Suppressor macrophage (primary cell): ENCODE data around the gene PAGR1.
"Not testable (repeated sequence)": the region's sequence is repeated elsewhere in the genome, so short reads cannot be mapped to it uniquely, and the experiment has no call there.

Source experiments
- DNase-seq, 4 experiments: peaks; one replicate each; pipeline ENCODE4 v3.0.0-alpha.2; 2020 to 2022

The PAGR1 gene

DNA sequence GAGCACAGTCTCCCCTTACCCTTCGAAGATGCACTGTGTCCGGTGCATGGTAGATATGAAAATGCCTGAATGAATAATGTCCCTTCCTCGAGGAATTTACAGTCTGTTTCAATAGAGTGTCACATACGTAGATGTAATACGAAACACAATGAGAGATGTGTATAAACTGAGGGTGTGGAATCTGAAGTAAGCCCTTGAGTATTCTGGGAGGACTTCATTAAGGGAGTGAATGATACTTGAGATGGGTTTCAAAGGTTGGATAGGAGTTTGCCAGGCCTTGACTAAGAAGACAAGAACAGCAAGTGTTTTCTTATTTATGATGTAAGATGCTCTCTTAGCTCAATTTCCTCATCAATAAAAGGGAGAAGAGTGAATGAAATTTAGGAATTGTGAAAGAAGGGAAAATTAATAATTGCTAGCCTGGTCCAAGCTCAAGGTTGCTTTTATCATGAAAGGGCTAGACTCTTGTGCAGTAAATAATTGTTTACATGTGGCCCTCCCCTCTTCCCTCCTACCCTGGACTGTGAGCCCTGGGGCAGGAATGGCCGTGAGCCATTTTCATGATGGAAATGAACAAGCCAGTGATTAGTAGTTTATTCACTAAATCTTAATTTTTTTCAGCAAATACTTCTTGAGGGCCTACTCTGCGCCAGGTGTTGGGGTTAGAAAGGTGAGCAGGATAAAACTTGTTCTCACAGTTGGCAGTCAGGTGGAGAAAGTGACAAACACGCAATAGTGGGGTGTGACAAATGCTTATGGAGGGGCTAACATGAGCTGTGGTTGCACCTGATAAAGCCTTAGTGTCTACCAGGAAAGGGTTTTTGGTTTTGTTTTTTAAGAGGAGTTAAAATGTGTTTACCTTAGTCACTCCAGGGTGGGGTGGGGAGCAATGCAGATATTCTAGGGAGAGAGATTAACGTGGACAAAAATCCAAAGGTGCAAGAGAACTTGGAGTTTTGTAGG is 23.8 kb upstream of the PAGR1 start:
- no peak for DNase-seq

DNA sequence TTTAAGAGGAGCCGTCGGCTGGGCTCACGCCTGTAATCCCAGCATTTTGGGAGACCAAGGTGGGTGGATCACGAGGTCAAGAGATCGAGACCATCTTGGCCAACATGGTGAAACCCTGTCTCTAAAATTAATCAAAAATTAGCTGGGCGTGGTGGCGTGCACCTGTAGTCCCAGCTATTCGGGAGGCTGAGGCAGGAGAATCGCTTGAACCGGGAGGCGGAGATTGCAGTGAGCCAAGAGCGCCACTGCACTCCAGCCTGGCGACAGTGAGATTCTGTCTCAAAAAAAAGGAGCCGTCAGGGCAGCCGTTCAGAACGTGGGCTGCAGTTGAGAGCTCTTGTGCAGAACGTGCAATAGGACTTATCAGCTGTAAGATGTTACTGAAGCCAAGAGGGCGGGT is 22.8 kb upstream of the PAGR1 start:
- DNase-seq: not testable (repeated sequence)

DNA sequence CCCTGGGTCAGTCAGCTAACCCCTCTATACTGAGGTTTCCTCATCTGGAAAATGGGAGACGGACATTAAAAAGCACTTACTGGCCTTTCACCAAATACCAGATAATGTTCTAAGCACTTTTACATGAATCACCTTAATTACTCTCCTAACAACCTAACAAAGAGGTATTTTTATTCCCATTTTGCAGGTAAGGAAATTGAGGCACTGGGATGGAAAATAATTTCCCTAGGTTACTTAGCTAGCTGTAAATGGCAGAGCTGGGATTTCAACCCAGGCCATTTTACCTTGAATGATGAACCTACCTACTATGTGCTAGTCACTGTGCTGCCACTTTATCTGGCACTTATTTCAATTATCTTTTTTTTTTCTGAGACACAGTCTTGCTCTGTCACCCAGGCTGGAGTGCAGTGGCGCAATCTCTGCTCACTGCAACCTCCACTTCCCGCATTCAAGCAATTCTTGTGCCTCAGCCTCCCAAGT is 21.7 kb upstream of the PAGR1 start:
- no peak for DNase-seq

DNA sequence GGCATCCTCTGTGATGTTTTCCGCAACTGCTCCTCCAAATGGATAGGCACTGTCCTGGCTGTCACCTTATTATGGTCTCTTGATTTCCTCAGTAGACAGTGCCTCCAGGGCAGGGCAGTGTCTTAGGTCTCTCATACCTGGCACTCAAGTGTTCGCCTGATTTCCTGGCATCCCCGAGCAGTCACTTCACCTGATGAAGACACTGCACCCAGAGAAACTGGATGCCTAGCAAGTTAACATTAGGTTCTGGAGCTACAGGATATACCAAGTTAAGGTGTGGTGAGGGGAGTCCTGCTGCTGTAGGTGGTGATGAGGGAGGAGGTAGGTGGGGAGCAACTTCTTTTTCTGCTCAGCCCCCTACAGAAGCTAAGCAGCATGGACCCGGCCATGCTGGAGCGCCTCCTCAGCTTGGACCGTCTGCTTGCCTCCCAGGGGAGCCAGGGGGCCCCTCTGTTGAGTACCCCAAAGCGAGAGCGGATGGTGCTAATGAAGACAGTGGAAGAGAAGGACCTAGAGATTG is 13.5 kb upstream of the PAGR1 start:
- DNase-seq: no peak

DNA sequence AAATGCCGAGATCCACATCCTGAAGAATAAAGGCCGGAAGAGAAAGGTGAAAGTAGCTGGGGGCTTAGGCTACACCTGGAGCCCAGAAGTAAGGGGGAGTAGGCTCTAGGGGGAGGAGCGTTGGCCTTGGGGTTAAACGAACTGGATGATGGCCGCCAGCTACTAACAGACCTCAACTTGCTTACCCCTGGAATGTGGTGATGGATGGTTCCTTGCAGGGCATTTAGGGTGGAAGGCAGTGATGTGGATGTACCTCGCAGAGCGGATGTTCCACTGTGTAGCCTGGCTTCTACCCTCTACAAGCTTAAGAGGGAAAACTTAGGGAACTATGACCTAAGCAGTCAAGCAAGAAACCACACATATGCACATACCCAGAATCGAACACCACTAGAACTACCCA is 11.9 kb upstream of the PAGR1 start:
- no peak for DNase-seq

DNA sequence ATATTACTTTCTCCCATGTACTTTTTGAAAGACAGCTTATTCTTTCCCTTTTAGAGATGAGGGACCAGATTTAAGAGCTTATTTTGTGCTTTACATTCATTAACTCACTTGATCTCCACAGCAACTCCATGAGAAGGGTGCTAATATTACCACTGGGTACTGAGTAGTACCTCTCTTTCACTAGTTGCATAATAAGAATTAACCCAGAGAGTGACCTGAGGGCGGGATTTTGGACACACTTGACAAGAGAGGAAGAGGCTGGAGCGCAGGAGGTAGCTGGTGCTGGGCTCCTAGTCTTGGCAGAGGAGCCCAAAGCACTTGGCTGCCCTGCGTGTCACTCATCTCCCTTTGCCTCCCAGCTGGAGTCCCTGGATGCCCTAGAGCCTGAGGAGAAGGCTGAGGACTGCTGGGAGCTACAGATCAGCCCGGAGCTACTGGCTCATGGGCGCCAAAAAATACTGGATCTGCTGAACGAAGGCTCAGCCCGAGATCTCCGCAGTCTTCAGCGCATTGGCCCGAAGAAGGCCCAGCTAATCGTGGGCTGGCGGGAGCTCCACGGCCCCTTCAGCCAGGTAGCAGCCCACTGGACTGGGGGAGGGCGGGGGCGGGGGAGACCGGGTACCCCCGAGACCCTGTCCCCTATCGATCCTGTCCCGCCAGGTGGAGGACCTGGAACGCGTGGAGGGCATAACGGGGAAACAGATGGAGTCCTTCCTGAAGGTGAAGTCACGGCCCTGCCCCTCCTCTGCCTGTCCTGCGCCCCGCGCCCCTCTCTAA is 11.3 kb upstream of the PAGR1 start:
- peak; percentile 49 to 74 (median 67) for DNase-seq

DNA sequence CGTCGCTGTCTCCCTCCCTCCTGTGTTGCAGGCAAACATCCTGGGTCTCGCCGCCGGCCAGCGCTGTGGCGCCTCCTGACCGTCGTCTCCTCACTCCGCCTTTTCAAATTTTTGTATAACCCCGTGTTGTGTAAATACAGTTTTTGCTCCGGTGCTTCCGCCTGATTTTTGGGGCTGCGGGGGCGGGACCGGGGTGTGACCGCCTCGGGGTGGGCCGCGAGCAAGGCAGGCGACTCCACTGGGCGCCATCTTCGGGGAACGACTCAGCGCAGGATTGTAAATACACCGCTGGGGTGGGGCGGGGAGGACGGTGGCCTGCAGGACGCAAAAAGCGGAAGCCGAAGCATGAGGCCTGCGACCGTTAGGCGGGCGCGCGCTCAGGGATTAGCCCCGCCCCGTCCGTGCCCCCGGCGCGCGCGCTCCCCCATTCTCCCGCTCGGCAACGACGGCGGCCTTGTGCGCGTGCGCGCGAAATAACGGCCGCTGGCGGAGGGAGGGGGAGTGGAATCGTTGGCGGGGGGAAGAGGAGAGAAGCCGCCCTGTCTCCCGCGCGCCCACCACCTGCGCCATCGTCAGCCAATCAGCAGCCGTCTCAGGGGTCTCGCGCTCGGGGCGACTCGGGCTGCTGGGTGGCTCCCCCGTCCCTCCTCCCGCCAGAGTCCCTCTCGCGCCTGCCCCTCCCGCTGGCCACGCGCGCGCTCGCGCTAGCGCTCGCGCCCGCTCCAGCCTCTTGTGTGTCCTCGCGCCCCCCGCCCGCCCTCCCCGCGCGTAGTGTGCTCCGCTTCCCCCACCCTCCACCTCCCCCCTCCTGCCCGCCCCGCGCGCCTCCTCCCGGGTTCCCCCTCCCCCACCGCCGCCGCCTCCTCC is 10.5 kb upstream of the PAGR1 start:
- DNase-seq: peak; percentile 99

DNA sequence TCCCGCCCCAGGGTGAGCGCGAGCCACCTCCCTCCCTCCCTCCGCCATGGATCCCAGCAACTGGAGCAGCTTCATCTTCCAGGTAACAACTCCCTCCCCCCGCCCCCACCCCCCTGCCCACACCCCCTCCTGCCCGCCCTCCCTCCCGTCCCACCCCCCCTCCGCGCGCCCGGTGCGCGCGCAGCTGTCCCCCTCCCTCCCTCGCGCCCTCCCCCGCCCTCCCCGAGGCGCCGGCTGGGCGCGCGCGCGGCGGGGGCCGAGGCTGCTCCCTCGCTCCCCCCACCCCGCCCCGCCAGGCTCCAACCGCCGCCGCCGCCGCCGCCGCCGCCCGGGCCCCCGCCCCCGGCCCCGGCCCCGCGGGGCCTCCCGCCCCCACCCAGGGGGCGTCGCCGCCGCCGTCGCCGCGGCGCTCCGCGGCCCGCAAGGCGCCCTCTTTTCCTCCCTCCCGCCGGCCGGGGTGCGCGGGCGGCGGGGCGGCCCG is 9.8 kb upstream of the PAGR1 start, which contains the start of gene MAZ:
Gene MAZ (plus strand): TSS at position 431 of the 481 bp plus-strand sequence. CDS start 173 bp downstream, outside the sequence.
- peak in 3 of 4 experiments; percentile 76 to 93 (median 91) for DNase-seq

DNA sequence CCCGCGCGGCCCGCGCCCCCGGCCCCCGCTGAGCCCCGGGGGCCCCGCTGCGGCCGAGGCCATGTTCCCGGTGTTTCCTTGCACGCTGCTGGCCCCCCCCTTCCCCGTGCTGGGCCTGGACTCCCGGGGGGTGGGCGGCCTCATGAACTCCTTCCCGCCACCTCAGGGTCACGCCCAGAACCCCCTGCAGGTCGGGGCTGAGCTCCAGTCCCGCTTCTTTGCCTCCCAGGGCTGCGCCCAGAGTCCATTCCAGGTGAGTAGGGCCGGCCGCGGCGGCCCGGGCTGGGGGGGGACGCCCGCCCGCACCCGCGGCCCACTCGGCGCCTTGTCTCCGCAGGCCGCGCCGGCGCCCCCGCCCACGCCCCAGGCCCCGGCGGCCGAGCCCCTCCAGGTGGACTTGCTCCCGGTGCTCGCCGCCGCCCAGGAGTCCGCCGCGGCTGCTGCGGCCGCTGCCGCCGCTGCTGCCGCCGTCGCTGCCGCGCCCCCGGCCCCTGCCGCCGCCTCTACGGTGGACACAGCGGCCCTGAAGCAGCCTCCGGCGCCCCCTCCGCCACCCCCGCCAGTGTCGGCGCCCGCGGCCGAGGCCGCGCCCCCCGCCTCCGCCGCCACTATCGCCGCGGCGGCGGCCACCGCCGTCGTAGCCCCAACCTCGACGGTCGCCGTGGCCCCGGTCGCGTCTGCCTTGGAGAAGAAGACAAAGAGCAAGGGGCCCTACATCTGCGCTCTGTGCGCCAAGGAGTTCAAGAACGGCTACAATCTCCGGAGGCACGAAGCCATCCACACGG is 9.1 kb upstream of the PAGR1 start:
- DNase-seq: peak in 2 of 4 experiments; percentile 43 to 63

DNA sequence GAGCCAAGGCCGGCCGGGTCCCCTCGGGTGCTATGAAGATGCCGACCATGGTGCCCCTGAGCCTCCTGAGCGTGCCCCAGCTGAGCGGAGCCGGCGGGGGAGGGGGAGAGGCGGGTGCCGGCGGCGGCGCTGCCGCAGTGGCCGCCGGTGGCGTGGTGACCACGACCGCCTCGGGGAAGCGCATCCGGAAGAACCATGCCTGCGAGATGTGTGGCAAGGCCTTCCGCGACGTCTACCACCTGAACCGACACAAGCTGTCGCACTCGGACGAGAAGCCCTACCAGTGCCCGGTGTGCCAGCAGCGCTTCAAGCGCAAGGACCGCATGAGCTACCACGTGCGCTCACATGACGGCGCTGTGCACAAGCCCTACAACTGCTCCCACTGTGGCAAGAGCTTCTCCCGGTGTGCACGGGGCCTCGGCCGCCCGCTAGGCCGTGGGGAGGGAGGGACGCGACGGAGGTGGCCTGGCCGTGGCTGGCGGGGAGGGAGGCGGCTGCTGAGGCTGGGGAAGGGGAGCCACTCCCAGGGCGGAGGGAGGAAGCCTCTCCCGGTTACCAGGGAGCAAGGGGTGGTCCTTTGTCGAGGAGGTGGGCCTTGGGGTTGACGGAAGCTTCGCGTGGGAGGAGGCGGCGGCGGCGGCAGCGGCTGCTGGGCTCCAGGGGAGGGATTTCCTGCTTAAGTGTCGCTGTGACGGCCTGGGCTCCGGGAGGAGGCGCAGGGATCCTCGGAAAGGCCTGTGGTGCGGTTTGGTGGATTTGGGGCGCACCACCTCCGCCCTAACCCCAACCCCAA is 8.3 kb upstream of the PAGR1 start:
- peak; percentile 92 to 97 (median 96) for DNase-seq

DNA sequence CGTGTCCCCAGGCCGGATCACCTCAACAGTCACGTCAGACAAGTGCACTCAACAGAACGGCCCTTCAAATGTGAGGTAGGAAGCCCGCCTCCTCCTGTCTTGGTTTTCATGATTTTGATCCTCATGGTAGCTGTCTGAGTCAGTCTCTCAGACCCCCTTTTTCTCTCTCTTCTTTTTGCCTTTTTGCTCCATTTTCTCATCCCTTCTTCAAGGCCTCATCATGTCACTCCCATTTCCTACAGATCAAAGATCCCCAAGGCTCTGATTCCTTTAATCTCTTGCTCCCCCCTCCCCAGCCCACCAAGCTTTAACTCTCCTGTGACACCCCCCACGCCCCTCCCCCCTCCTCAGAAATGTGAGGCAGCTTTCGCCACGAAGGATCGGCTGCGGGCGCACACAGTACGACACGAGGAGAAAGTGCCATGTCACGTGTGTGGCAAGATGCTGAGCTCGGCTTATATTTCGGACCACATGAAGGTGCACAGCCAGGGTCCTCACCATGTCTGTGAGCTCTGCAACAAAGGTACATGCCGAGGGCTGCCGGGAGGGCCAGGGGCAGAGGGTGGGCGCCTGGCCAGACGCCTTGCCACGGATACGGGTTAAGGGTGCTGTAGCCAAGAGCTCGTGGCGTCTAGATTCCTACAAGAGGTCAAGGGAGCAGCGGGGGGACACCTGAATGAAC is 7.6 kb upstream of the PAGR1 start:
- no peak for DNase-seq

DNA sequence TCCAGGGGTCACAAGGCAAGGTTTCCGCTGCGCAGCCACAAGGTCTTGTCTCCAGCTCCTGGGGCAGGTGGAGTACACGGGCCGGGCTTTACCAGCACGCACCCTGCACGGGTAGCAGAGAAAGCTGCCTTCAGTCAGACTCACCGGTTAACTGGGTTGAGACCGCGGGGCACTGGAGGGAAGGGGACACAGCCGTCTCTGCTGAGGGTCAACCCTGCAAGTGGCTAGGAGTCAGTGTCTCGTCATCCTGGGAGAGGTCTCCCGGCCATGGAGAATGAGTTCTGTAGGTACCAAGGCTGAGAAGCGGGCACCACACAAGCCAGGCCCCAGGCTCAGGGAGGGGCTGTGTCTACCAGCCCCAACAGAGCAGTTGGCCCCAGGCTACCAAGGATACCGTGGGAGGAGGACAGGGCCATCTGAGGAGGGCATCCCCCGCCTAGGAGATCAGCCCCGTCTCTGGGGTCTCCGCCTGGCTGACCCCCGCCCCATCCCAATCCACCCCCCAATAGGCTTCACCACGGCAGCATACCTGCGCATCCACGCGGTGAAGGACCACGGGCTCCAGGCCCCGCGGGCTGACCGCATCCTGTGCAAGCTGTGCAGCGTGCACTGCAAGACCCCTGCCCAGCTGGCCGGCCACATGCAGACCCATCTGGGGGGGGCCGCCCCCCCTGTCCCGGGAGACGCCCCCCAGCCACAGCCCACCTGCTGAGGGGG is 6.8 kb upstream of the PAGR1 start:
- DNase-seq: no peak

DNA sequence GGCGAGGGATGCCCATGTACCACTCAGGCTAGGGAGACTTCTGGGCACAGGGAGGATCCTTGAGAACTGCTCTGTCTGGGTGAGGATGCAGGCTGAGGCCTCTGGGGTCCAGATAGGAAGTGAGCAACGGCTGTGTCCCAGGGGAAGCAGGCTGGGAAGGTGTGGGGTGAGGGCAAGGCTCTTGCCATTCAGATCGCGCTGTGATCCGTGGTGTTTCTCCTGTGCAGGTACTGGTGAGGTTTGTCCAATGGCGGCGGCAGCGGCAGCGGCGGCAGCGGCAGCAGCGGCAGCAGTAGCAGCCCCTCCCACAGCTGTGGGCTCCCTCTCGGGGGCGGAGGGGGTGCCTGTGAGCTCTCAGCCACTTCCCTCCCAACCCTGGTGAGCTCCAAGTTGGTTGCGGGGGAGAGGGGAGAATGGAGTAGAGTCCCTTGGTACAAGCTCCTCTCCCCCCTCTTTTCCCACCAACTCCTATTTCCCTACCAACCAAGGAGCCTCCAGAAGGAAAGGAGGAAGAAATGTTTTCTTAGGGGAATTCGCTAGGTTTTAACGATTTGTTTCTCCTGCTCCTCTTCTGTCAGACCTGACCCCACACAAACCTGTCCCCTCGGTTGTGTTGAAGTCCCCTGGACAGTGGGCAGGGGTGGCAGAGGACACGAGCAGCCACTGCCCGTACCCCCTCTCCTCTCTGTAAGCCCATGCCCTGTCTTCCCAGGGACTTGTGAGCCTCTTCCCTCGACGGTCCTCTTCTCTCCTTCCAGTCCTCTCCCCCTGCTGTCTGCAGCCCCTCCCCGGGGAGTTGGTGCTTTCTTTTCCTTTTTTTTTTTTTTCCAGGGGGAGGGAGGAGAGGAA is 5.9 kb upstream of the PAGR1 start:
- no peak for DNase-seq

DNA sequence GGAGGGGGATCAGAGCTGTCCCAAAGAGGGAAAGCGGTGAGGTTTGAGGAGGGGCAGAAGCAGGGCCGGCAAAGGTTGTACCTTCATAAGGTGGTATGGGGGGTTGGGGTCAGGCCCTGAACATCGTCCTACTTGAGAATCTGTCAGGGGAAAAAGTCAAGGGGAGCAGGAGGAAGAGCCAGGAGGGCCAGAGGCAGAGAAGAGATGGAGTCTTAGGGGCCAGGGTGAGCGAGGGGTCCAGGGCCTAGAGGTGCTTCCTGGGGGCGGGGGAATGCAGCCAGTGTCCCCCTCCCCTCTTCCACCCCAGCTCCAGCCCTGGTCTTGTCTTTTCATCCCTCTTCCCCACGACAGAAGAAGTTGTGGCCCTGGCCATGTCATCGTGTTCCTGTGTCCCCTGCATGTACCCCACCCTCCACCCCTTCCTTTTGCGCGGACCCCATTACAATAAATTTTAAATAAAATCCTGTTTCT is 5.2 kb upstream of the PAGR1 start:
- no peak for DNase-seq

DNA sequence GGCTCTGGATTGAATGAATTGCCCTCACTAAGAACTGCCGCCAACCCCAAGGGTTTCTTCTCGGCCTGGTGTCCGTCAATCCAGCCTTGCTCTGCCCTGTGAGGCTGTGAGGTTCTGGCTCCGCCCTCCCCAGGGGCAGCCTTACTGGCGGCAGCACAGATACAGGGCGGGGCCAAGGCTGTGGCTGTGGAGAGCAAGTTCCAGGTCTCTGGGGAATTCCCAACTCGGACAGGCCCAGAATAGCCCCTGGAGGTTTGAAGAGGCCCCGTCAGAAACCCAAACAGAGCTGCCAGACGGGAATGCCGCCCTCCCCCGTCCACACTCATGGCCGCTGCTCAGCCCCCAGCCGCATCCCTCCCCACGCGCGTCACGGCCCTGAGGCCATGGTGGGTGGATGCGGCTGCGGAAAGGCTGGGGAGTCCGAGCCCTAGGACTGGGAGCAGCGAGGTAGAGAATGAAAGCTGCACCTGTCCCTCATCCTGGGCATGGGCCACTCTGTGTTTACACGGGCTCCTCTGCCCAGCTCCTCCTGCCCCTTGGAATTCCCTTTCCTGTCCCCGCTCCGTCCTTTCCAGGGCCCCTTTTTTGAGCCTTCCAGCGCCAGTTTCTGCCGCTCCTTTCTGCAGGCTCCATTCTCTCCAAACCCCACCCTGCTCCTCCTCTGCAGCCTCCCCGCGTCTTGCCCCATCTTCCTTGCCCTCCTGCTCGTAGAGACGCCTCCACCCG is 4.6 kb upstream of the PAGR1 start:
- peak; percentile 90 to 95 (median 94) for DNase-seq

DNA sequence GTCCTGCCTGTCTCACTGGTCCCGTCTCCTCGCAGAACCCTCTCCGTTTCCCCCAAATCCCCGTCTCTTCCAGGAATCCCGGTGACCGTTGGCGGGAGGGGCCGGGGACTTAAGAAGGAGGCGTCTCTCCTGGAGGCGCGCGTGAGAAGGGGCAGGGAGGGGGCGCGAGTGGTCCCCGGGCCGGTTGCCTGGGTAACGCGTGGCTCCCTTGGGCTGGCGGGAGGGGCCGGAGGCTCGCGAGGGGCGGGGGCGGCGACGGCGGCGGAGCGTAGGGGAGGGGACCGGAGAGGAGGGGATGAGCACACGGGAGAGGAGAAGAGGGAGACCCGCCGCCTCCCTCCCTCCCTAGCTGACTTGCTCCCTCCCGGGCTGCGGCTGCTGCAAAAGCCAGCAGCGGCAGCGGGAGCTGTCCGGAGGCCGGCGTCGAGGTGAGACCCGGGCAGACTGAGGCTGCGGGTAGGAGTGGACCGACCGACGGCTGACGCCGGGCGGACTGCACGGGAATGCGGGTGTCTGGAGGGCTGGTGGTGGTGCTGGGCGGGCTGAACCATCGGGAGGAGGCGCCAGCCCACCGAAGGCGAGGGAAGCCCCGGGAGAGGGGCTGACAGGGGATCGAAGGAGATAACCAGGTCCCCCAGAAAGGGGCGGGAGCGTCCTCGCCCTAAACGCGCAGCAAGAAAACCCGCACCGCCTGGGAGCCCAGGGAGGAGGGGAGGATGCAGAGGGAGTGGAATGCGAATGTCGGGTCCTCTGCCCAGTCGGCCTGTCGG is 3.9 kb upstream of the PAGR1 start, which contains the start of gene PRRT2:
Gene PRRT2 (plus strand): TSS at position 298 of the 770 bp plus-strand sequence. CDS start 862 bp downstream, outside the sequence.
- peak in 3 of 4 experiments; percentile 30 to 51 (median 41) for DNase-seq
